Endothelial cell of umbilical vein (primary cell): ENCODE measurements around the gene KIF6.

Experiments used
- CTCF ChIP-seq, 2 donors: IDR thresholded peaks; 1 replicate in 1 of 2; 2 replicates in 1 of 2; pipeline ENCODE4 v1.5.1; 2011; ENCODE audit warnings: low read length in 2 of 2, mild to moderate bottlenecking in 2 of 2, moderate library complexity in 2 of 2, control low read depth in 1 of 2, inconsistent platforms in 1 of 2, low read depth in 1 of 2; ENCODE audit not compliant: insufficient read depth in 1 of 2; ENCODE audit errors: extremely low read depth in 1 of 2
- MYC ChIP-seq: IDR thresholded peaks from one replicate; pipeline ENCODE4 v1.6.1; 2011; ENCODE audit warnings: mild to moderate bottlenecking, low read depth, low read length
- POLR2A ChIP-seq: IDR thresholded peaks from 2 replicates; pipeline ENCODE4 v1.6.1; 2012; ENCODE audit warnings: low read depth, mild to moderate bottlenecking, control low read depth, low read length

GRCh38 chr6:39707962-39708683 is 17.1 kb downstream of the KIF6 start:
- TF ChIP-seq POLR2A (no peak), MYC (no peak), CTCF (IDR thresholded peaks at IDR 0.05; ENCODE audit: extremely low read depth in 1 of 2, insufficient read depth in 1 of 2, low read depth in 1 of 2, low read length in 2 of 2) (no peak)
